Endothelial cell of umbilical vein (primary cell): ENCODE measurements around the gene MOB3A. TPM values are rescaled to one million over a fixed set of nuclear protein-coding genes. Genes with fewer than 3 reads are reported as not detected.

Experiments used
- BruUV-seq: library from RNA; stranded (reverse); fragments of 400-500 nt; replicated peaks from 2 replicates; lab custom pipeline; 2021; lab: Mats Ljungman, UMichigan
- CTCF ChIA-PET: fragments of 300-600, 350-600 bp; sonication (Branson Sonifier 250); formaldehyde crosslinking; loops from one replicate; lab custom pipeline; 2021; ENCODE audit warnings: antibody characterized with exemption, inconsistent platforms; lab: Charles Lee
- POLR2A ChIA-PET: fragments of 300-600, 350-600 bp; sonication (Branson Sonifier 250); formaldehyde crosslinking; loops from one replicate; lab custom pipeline; 2021; ENCODE audit warnings: antibody characterized with exemption, inconsistent platforms; lab: Charles Lee
- DNase-seq: peaks from one replicate; pipeline ENCODE4 v3.0.0-alpha.2; 2011; ENCODE audit warnings: low read depth, low spot score
- FAIRE-seq: peaks from 2 replicates; lab custom pipeline; 2011; peaks lifted over from hg19 to GRCh38; lab: Jason Lieb, UNC
- H2AFZ ChIP-seq: 2 replicates; pipeline ENCODE4 v1.6.0; 2012; ENCODE audit warnings: low read depth, low read length, control low read depth, inconsistent platforms
- H3K27ac ChIP-seq: 2 replicates; pipeline ENCODE4 v1.5.1; 2011; ENCODE audit warnings: low read depth, mild to moderate bottlenecking, control low read depth, low read length, moderate library complexity; ENCODE audit not compliant: insufficient read depth
- H3K27me3 ChIP-seq, 2 experiments: 2 replicates each; pipeline versions ENCODE4 v1.6.0 to v1.6.1; 2011; ENCODE audit warnings: low read length in 2 of 2, mixed read lengths in 1 of 2; ENCODE audit not compliant: control insufficient read depth in 2 of 2, insufficient read depth in 2 of 2
- H3K36me3 ChIP-seq, 2 experiments: 2 replicates in 1 of 2; 3 replicates in 1 of 2; pipeline ENCODE4 v1.5.1; 2011; ENCODE audit warnings: low read length in 2 of 2, mild to moderate bottlenecking in 1 of 2, moderate library complexity in 1 of 2; ENCODE audit not compliant: control insufficient read depth in 2 of 2, insufficient read depth in 2 of 2; ENCODE audit errors: extremely low read depth in 1 of 2
- H3K4me1 ChIP-seq: 3 replicates; pipeline ENCODE4 v1.5.1; 2011; ENCODE audit warnings: mild to moderate bottlenecking, low read length; ENCODE audit not compliant: control insufficient read depth, insufficient read depth; ENCODE audit errors: extremely low read depth
- H3K4me2 ChIP-seq: 2 replicates; pipeline ENCODE4 v1.6.1; 2011; ENCODE audit warnings: low read length, control low read depth, mixed read lengths; ENCODE audit not compliant: insufficient read depth
- H3K4me3 ChIP-seq, 3 experiments: fragments of 200-600 bp in 1 of 3; sonication (generic), shearing (Covaris generic) in 1 of 3; replicated peaks in 1 of 3; 2 replicates each; pipeline ENCODE4 v1.5.1; 2011 to 2016; ENCODE audit warnings: control low read depth in 3 of 3, low read length in 3 of 3, mild to moderate bottlenecking in 2 of 3, inconsistent platforms in 1 of 3, low read depth in 1 of 3, moderate library complexity in 1 of 3; ENCODE audit not compliant: insufficient read depth in 1 of 3
- H3K79me2 ChIP-seq: 2 replicates; pipeline ENCODE4 v1.6.0; 2012; ENCODE audit warnings: low read length, inconsistent platforms; ENCODE audit not compliant: control insufficient read depth, insufficient read depth
- H3K9ac ChIP-seq: replicated peaks from 2 replicates; pipeline ENCODE3; 2011; ENCODE audit warnings: low read length, control low read depth; ENCODE audit not compliant: insufficient read depth; ENCODE audit errors: extremely low read depth
- H3K9me1 ChIP-seq: replicated peaks from 3 replicates; pipeline ENCODE4 v1.6.0; 2011; ENCODE audit warnings: mild to moderate bottlenecking, low read length; ENCODE audit not compliant: control insufficient read depth, insufficient read depth; ENCODE audit errors: extremely low read depth
- H3K9me3 ChIP-seq: replicated peaks from 2 replicates; pipeline ENCODE4 v1.5.1; 2012; ENCODE audit warnings: low read length, inconsistent platforms; ENCODE audit not compliant: control insufficient read depth, insufficient read depth
- H4K20me1 ChIP-seq: replicated peaks from 2 replicates; pipeline ENCODE3; 2011; ENCODE audit warnings: mild to moderate bottlenecking, low read length; ENCODE audit not compliant: control insufficient read depth, insufficient read depth; ENCODE audit errors: extremely low read depth
- EZH2 ChIP-seq: IDR thresholded peaks from 2 replicates; pipeline ENCODE4 v1.6.1; 2012; ENCODE audit warnings: borderline replicate concordance, low read depth, mild to moderate bottlenecking, moderate library complexity, low read length, inconsistent platforms; ENCODE audit not compliant: severe bottlenecking
- FOS ChIP-seq: IDR thresholded peaks from 2 replicates; pipeline ENCODE4 v1.6.1; 2011; ENCODE audit warnings: mild to moderate bottlenecking, low read length, moderate library complexity, borderline replicate concordance; ENCODE audit not compliant: insufficient read depth
- GATA2 ChIP-seq: IDR thresholded peaks from 2 replicates; pipeline ENCODE4 v1.7.0; 2011; ENCODE audit warnings: low read depth, mild to moderate bottlenecking, moderate library complexity, mixed read lengths, low read length; ENCODE audit not compliant: insufficient read length, insufficient read depth
- JUN ChIP-seq: IDR thresholded peaks from 2 replicates; pipeline ENCODE4 v1.6.1; 2011; ENCODE audit warnings: borderline replicate concordance, low read depth; ENCODE audit not compliant: insufficient read length, insufficient read depth
- MYC ChIP-seq: IDR thresholded peaks from one replicate; pipeline ENCODE4 v1.6.1; 2011; ENCODE audit warnings: mild to moderate bottlenecking, low read depth, low read length
- POLR2A ChIP-seq: IDR thresholded peaks from 2 replicates; pipeline ENCODE4 v1.6.1; 2012; ENCODE audit warnings: low read depth, mild to moderate bottlenecking, control low read depth, low read length
- POLR2AphosphoS5 ChIP-seq: IDR thresholded peaks from 2 replicates; pipeline ENCODE4 v1.6.1; 2012; ENCODE audit warnings: low read depth, mild to moderate bottlenecking, control low read depth, low read length, moderate library complexity; ENCODE audit not compliant: insufficient read depth
- dilution Hi-C: fragments of 300-500 bp; cut with MboI; formaldehyde crosslinking; loops from one replicate; pipeline ENCODE4 v1.15.0; 2019; ENCODE audit warnings: low sequenced_read_pairs; ENCODE audit not compliant: extremely low pct_ligation_motif_present
- intact Hi-C: fragments of 100-400 bp; cut with micrococcal nuclease; formaldehyde crosslinking; loops from one replicate; pipeline ENCODE4 v1.10.0; 2022
- polyA plus RNA-seq, 4 experiments: library from polyadenylated mRNA; depleted of rRNA in 3 of 4; stranded (reverse) in 3 of 4; unstranded in 1 of 4; fragments of >200 nt; gene quantifications; 2 replicates each; pipeline versions ENCODE4 v1.2.1 to v1.2.3, GENCODE V29; 2011 to 2012; ENCODE audit warnings: missing spikeins in 1 of 4
- total RNA-seq: library from RNA; stranded (reverse); gene quantifications from 2 replicates; pipeline ENCODE4 v1.2.3, GENCODE V29; 2021
- TF ChIP-seq, protein P1 (sequence below), 2 donors: IDR thresholded peaks; 1 replicate in 1 of 2; 2 replicates in 1 of 2; pipeline ENCODE4 v1.5.1; 2011; ENCODE audit warnings: low read length in 2 of 2, mild to moderate bottlenecking in 2 of 2, moderate library complexity in 2 of 2, control low read depth in 1 of 2, inconsistent platforms in 1 of 2, low read depth in 1 of 2; ENCODE audit not compliant: insufficient read depth in 1 of 2; ENCODE audit errors: extremely low read depth in 1 of 2
- TF ChIP-seq, protein P2 (sequence below): IDR thresholded peaks from 2 replicates; pipeline ENCODE4 v1.6.1; 2011; ENCODE audit not compliant: insufficient read depth, insufficient read length

MOB3A gene
- total and polyA plus RNA-seq, 2 donors (not counting 3 experiments of a cell fraction or from before 2014, with no cell fraction given) = 46.5 to 59.7 TPM

DNA sequence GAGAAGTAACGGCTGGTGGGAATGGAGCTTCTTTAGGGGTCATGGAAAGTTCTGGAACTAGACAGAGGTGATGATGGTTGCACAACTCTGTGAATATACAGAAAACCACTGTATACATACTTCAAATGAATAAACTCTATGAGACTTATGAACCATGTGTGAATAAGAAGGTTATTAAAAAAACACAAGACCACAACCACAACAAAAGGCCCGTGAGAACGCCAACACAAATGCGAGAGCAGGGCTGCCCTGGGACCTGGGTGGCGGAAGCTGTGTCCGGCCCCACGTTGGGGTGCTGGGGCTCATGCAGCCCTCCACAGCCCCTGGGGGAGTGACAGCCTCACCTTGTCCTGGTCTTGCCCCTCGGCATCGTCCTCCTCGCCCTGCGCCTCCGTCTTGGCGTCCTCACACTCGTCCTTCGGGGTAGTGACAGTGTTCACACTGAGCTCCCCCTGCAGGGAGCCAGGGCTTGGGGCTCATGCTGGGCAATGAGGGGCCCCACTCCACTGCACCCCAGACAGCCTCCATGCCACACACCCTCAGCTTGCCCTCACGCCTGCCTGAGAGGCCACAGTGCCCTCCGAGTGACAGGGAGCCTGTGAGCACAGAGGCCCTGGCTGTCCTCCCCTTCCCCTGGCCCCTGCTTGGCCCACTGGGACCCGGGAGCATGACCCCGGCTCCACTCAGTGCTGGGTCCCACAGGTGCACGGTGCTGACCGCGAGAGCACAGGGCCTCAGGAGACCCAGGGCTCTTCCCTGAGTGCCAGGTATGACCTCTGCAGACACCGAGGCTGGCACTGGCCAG lies 16.6 kb upstream of the MOB3A start:
- Histone ChIP-seq H4K20me1 (no peaks in the 10 kb centered on the region), H3K4me2 (no peak overlapping the region), H3K36me3 (peaks cover 25 to 89% of the 10 kb centered on the region in 2 experiments), H2AFZ (no peak overlapping the region), H3K9me1 (no peaks in the 10 kb centered on the region), H3K27ac (no peak overlapping the region), H3K27me3 (no peaks in the 10 kb centered on the region), H3K4me1 (no peaks in the 10 kb centered on the region), H3K9me3 (no peaks in the 10 kb centered on the region), H3K4me3 (no peak overlapping the region), H3K9ac (no peak overlapping the region), H3K79me2 (no peaks in the 10 kb centered on the region)
- dilution Hi-C loops = no loop called here
- ChIA-PET CTCF (no interaction called here), POLR2A (interaction anchor here (0.5 kb wide), 1 partner anchor 28 kb away, joined by 9 read pairs; no protein-coding TSS in a partner anchor)
- intact Hi-C loops = no loop called here
- no peak for DNase-seq
- TF ChIP-seq POLR2AphosphoS5 = no peak
- no peak for TF ChIP-seq POLR2A
- TF ChIP-seq EZH2 = no peak
- no TSS peak for BruUV-seq
- no peak for FAIRE-seq

DNA sequence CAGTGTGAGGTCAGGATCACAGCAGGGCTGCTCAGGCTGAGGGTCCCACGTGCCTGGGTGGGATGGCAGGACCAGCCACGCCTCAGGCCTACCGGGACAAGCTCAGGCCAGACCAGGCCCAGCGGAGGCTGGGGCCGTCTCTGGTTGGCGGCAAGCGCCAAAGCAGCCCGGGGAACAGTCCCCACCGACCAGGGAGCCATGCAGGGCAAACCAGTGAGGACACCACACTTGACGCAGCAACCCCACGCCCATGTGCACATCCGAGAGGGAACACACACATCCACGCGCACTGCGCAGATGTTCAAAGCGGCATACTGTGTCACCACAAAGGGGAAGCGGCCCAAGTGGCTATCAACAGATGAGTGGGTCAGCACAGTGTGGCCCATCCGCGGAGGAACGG lies 15.8 kb upstream of the MOB3A start:
- H3K27ac ChIP-seq = no peak overlapping the region
- ChIA-PET CTCF (no interaction called here), POLR2A (no interaction called here)
- H3K4me3 ChIP-seq = no peak overlapping the region
- intact Hi-C loops = no loop called here
- DNase-seq (no peak), FAIRE-seq (no peak)
- H4K20me1 ChIP-seq = no peaks in the 10 kb centered on the region
- H3K9me1 ChIP-seq = no peaks in the 10 kb centered on the region
- TF ChIP-seq POLR2A = no peak
- TF ChIP-seq, protein P1, sequence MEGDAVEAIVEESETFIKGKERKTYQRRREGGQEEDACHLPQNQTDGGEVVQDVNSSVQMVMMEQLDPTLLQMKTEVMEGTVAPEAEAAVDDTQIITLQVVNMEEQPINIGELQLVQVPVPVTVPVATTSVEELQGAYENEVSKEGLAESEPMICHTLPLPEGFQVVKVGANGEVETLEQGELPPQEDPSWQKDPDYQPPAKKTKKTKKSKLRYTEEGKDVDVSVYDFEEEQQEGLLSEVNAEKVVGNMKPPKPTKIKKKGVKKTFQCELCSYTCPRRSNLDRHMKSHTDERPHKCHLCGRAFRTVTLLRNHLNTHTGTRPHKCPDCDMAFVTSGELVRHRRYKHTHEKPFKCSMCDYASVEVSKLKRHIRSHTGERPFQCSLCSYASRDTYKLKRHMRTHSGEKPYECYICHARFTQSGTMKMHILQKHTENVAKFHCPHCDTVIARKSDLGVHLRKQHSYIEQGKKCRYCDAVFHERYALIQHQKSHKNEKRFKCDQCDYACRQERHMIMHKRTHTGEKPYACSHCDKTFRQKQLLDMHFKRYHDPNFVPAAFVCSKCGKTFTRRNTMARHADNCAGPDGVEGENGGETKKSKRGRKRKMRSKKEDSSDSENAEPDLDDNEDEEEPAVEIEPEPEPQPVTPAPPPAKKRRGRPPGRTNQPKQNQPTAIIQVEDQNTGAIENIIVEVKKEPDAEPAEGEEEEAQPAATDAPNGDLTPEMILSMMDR (IDR thresholded peaks at IDR 0.05; ENCODE audit: extremely low read depth in 1 of 2, insufficient read depth in 1 of 2, low read depth in 1 of 2, low read length in 2 of 2) = no peak
- no peak for TF ChIP-seq MYC
- TF ChIP-seq POLR2AphosphoS5 = no peak
- no peak for TF ChIP-seq GATA2
- TF ChIP-seq, protein P2, sequence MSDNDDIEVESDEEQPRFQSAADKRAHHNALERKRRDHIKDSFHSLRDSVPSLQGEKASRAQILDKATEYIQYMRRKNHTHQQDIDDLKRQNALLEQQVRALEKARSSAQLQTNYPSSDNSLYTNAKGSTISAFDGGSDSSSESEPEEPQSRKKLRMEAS = no peak
- no peak for TF ChIP-seq FOS
- TF ChIP-seq EZH2 = no peak
- no peak for TF ChIP-seq JUN
- no peaks in the 10 kb centered on the region for H3K27me3 ChIP-seq
- no peak overlapping the region for H2AFZ ChIP-seq
- H3K4me2 ChIP-seq = no peak overlapping the region
- no peaks in the 10 kb centered on the region for H3K9me3 ChIP-seq
- peaks cover 21 to 80% of the 10 kb centered on the region in 2 experiments for H3K36me3 ChIP-seq
- no peaks in the 10 kb centered on the region for H3K4me1 ChIP-seq
- dilution Hi-C loops = no loop called here
- BruUV-seq = no TSS peak
- no peaks in the 10 kb centered on the region for H3K79me2 ChIP-seq
- H3K9ac ChIP-seq = no peak overlapping the region
